Neural cell (in vitro differentiated cells): ENCODE measurements around the gene SMIM13. TPM values are rescaled to one million over a fixed set of nuclear protein-coding genes. Genes with fewer than 3 reads are reported as not detected.

Experiments used
- H2AFZ ChIP-seq: fragments of 200-600, 300-800 bp; sonication (generic), shearing (Covaris generic); 2 replicates; pipeline ENCODE4 v1.6.0; 2014; ENCODE audit warnings: low read depth, mild to moderate bottlenecking, antibody characterized with exemption, low read length, moderate library complexity
- H3F3A ChIP-seq: fragments of 200-600 bp; shearing (Covaris generic); 2 replicates; pipeline ENCODE4 v1.6.1; 2016; ENCODE audit warnings: mild to moderate bottlenecking, moderate library complexity, mixed read lengths, antibody characterized with exemption, low read length; ENCODE audit not compliant: insufficient read depth, poor library complexity, severe bottlenecking
- H3K27ac ChIP-seq: fragments of 200-600, 300-800 bp; sonication (generic), shearing (Covaris generic); 2 replicates; pipeline ENCODE4 v1.5.1; 2014; ENCODE audit warnings: mild to moderate bottlenecking, low read length, moderate library complexity
- H3K27me3 ChIP-seq: fragments of 300-800, 200-600 bp; sonication (generic), shearing (Covaris generic); 2 replicates; pipeline ENCODE4 v1.6.0; 2014; ENCODE audit warnings: mild to moderate bottlenecking, low read depth, low read length, moderate library complexity; ENCODE audit not compliant: insufficient read depth
- H3K36me3 ChIP-seq: fragments of 300-800, 200-600 bp; sonication (generic), shearing (Covaris generic); 2 replicates; pipeline ENCODE4 v1.5.1; 2014; ENCODE audit warnings: mild to moderate bottlenecking, antibody characterized with exemption, low read length, moderate library complexity; ENCODE audit not compliant: insufficient read depth
- H3K4me2 ChIP-seq: fragments of 300-800, 200-600 bp; sonication (generic), shearing (Covaris generic); 2 replicates; pipeline ENCODE4 v1.6.0; 2014; ENCODE audit warnings: mild to moderate bottlenecking, low read length
- H3K4me3 ChIP-seq: fragments of 300-800, 200-600 bp; sonication (generic), shearing (Covaris generic); 2 replicates; pipeline ENCODE4 v1.5.1; 2014; ENCODE audit warnings: mild to moderate bottlenecking, low read length, moderate library complexity
- H3K79me2 ChIP-seq: fragments of 200-600 bp; shearing (Covaris generic); replicated peaks from 2 replicates; pipeline ENCODE4 v1.6.0; 2014; ENCODE audit warnings: mild to moderate bottlenecking, low read length, moderate library complexity; ENCODE audit not compliant: insufficient read depth
- H3K9ac ChIP-seq: fragments of 300-800, 200-600 bp; sonication (generic), shearing (Covaris generic); 2 replicates; pipeline ENCODE4 v1.6.1; 2016; ENCODE audit warnings: mild to moderate bottlenecking, low read length, mixed read lengths
- H3K9me2 ChIP-seq: fragments of 200-600 bp; shearing (Covaris generic); 2 replicates; pipeline ENCODE4 v1.6.1; 2016; ENCODE audit warnings: mild to moderate bottlenecking, low read length, mixed read lengths; ENCODE audit not compliant: insufficient read depth
- H3K9me3 ChIP-seq: fragments of 200-600, 300-800 bp; sonication (generic), shearing (Covaris generic); 2 replicates; pipeline ENCODE4 v1.6.1; 2016; ENCODE audit warnings: mild to moderate bottlenecking, mixed run types, low read length, moderate library complexity, mixed read lengths
- H4K20me1 ChIP-seq: fragments of 200-600 bp; shearing (Covaris generic); 2 replicates; pipeline ENCODE4 v1.6.1; 2016; ENCODE audit warnings: mild to moderate bottlenecking, mixed run types; ENCODE audit not compliant: insufficient read depth
- CTCF ChIP-seq: fragments of 450-650 bp; IDR thresholded peaks from 2 replicates; pipeline ENCODE4 v1.5.1; 2014; ENCODE audit warnings: antibody characterized with exemption, mild to moderate bottlenecking, moderate library complexity; ENCODE audit not compliant: poor library complexity, severe bottlenecking
- EP300 ChIP-seq: fragments of 450-650 bp; conservative IDR thresholded peaks from 2 replicates; pipeline ENCODE4 v1.6.1; 2014; ENCODE audit warnings: antibody characterized with exemption, mild to moderate bottlenecking, moderate library complexity; ENCODE audit not compliant: poor library complexity, severe bottlenecking
- EZH2 ChIP-seq: fragments of 200-600, 300-800 bp; shearing (Covaris generic), sonication (generic); IDR thresholded peaks from 2 replicates; pipeline ENCODE4 v1.6.1; 2014; ENCODE audit warnings: antibody characterized with exemption, low read length, borderline replicate concordance, mild to moderate bottlenecking; ENCODE audit not compliant: insufficient read depth, poor library complexity, severe bottlenecking
- MXI1 ChIP-seq: fragments of 450-650 bp; conservative IDR thresholded peaks from 2 replicates; pipeline ENCODE4 v1.6.1; 2014; ENCODE audit warnings: antibody characterized with exemption, mild to moderate bottlenecking; ENCODE audit not compliant: poor library complexity, severe bottlenecking
- POLR2AphosphoS5 ChIP-seq: IDR thresholded peaks from 2 replicates; pipeline ENCODE4 v1.6.1; 2012
- RAD21 ChIP-seq: fragments of 450-650 bp; conservative IDR thresholded peaks from 2 replicates; pipeline ENCODE4 v1.6.1; 2014; ENCODE audit warnings: antibody characterized with exemption, mild to moderate bottlenecking, moderate library complexity
- REST ChIP-seq: IDR thresholded peaks from 2 replicates; pipeline ENCODE4 v1.6.1; 2012; ENCODE audit warnings: borderline replicate concordance
- SMC3 ChIP-seq: fragments of 450-650 bp; conservative IDR thresholded peaks from 2 replicates; pipeline ENCODE4 v1.6.1; 2014; ENCODE audit warnings: antibody characterized with exemption, mild to moderate bottlenecking, moderate library complexity; ENCODE audit not compliant: poor library complexity
- TAF1 ChIP-seq: IDR thresholded peaks from 2 replicates; pipeline ENCODE4 v1.6.1; 2012; ENCODE audit warnings: low read depth
- polyA plus RNA-seq: library from polyadenylated mRNA; depleted of rRNA; stranded (reverse); fragments of >200 nt; gene quantifications from 2 replicates; pipeline ENCODE4 v1.2.3, GENCODE V29; 2014

SMIM13 gene
- polyA plus RNA-seq, 1 donor from 2014 or later, result 51.0 TPM

GRCh38 chr6:11122380-11122779 lies 28.7 kb downstream of the SMIM13 start:
- Histone ChIP-seq H3K9ac (no peak overlapping the region), H3K4me3 (no peak overlapping the region), H3F3A (no peaks in the 10 kb centered on the region), H3K36me3 (no peaks in the 10 kb centered on the region), H2AFZ (no peak overlapping the region), H3K27me3 (no peaks in the 10 kb centered on the region), H3K9me2 (no peaks in the 10 kb centered on the region), H4K20me1 (no peaks in the 10 kb centered on the region), H3K79me2 (peaks cover 8% of the 10 kb centered on the region), H3K4me2 (no peak overlapping the region), H3K9me3 (no peaks in the 10 kb centered on the region), H3K27ac (no peak overlapping the region)
- TF ChIP-seq EP300 (no peak), RAD21 (no peak), EZH2 (no peak), CTCF (no peak), TAF1 (no peak), REST (no peak), POLR2AphosphoS5 (no peak), SMC3 (no peak)

DNA sequence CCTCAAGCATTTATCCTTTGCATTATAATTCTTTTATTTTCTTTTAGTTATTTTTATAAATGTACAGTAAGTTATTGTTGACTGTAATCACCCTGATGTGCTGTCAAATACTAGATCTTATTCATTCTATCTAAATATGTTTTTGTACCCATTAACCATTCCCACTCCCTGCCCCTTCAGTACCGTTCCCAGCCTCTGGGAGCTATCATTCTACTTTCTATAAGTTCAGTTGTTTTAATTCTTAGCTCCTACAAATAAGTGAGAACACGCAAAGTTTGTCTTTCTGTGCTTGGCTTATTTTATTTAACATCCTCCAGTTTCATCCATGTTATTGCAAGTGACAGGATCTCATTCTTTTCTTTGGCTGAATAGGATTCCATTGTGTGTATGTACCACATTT lies 30.3 kb downstream of the SMIM13 start:
- Histone ChIP-seq H3K27me3 (no peaks in the 10 kb centered on the region), H3K27ac (no peak overlapping the region), H3K4me2 (no peak overlapping the region), H3F3A (no peaks in the 10 kb centered on the region), H2AFZ (no peak overlapping the region), H3K4me3 (no peak overlapping the region), H3K9me2 (no peaks in the 10 kb centered on the region), H3K9me3 (no peaks in the 10 kb centered on the region), H3K79me2 (no peaks in the 10 kb centered on the region), H3K9ac (no peak overlapping the region), H4K20me1 (no peaks in the 10 kb centered on the region), H3K36me3 (no peaks in the 10 kb centered on the region)
- TF ChIP-seq REST (no peak), RAD21 (no peak), CTCF (no peak), EP300 (no peak), POLR2AphosphoS5 (no peak), MXI1 (no peak), SMC3 (no peak), EZH2 (no peak), TAF1 (no peak)
